ENCODE results near the gene MAGI1. TPM values are rescaled to one million over a fixed set of nuclear protein-coding genes. Genes with fewer than 3 reads are reported as not detected.

MAGI1 gene
- total RNA-seq, 1 donor from 2014 or later = 18.7 TPM

GRCh38 chr3:65338571-65338970 is 700.1 kb downstream of the MAGI1 start:
- Mint-ChIP-seq H3K27ac (ENCODE audit: unreplicated experiment) (no peak overlapping the region), H3K4me1 (ENCODE audit: low read depth) (peaks cover 10% of the 10 kb centered on the region), H3K4me3 (ENCODE audit: unreplicated experiment) (no peak overlapping the region), H3K27me3 (ENCODE audit: low read depth) (peaks cover 20% of the 10 kb centered on the region), H3K9me3 (ENCODE audit: low read depth) (no peaks in the 10 kb centered on the region), H3K36me3 (ENCODE audit: low read depth) (peaks cover 2% of the 10 kb centered on the region)
- TF ChIP-seq CTCF (IDR thresholded peaks at IDR 0.05) = no peak
- no peak for DNase-seq (ENCODE audit: low spot score)

GRCh38 chr3:65335587-65335986 is 703.1 kb downstream of the MAGI1 start:
- DNase-seq (ENCODE audit: low spot score) = no peak
- Mint-ChIP-seq H3K27ac (ENCODE audit: unreplicated experiment) (no peak overlapping the region), H3K36me3 (ENCODE audit: low read depth) (peaks cover 2% of the 10 kb centered on the region), H3K4me3 (ENCODE audit: unreplicated experiment) (no peak overlapping the region), H3K4me1 (ENCODE audit: low read depth) (peaks cover 10% of the 10 kb centered on the region), H3K9me3 (ENCODE audit: low read depth) (no peaks in the 10 kb centered on the region), H3K27me3 (ENCODE audit: low read depth) (peaks cover 20% of the 10 kb centered on the region)
- TF ChIP-seq CTCF (IDR thresholded peaks at IDR 0.05) = no peak

- DNase-seq (ENCODE audit: low spot score) = no peak
- no peak overlapping the region for H3K4me3 Mint-ChIP-seq (ENCODE audit: unreplicated experiment)
- peaks cover 10% of the 10 kb centered on the region for H3K4me1 Mint-ChIP-seq (ENCODE audit: low read depth)
- peak; percentile 66 for TF ChIP-seq CTCF (IDR thresholded peaks at IDR 0.05)
- H3K36me3 Mint-ChIP-seq (ENCODE audit: low read depth) = peaks cover 2% of the 10 kb centered on the region
- H3K27me3 Mint-ChIP-seq (ENCODE audit: low read depth) = peaks cover 24% of the 10 kb centered on the region
- no peak overlapping the region for H3K27ac Mint-ChIP-seq (ENCODE audit: unreplicated experiment)
- H3K9me3 Mint-ChIP-seq (ENCODE audit: low read depth) = no peaks in the 10 kb centered on the region
Measured at GRCh38 chr3:65334045-65334665, 704.6 kb downstream of the MAGI1 start.

- no peak for DNase-seq (ENCODE audit: low spot score)
- TF ChIP-seq CTCF (IDR thresholded peaks at IDR 0.05) = no peak
- Mint-ChIP-seq H3K36me3 (ENCODE audit: low read depth) (peaks cover 2% of the 10 kb centered on the region), H3K27me3 (ENCODE audit: low read depth) (peaks cover 24% of the 10 kb centered on the region), H3K4me1 (ENCODE audit: low read depth) (peaks cover 6% of the 10 kb centered on the region), H3K4me3 (ENCODE audit: unreplicated experiment) (no peak overlapping the region), H3K9me3 (ENCODE audit: low read depth) (no peaks in the 10 kb centered on the region), H3K27ac (ENCODE audit: unreplicated experiment) (no peak overlapping the region)
Measured at GRCh38 chr3:65331730-65332129, 707.0 kb downstream of the MAGI1 start.

- Mint-ChIP-seq H3K4me3 (ENCODE audit: unreplicated experiment) (no peak overlapping the region), H3K4me1 (ENCODE audit: low read depth) (peaks cover 6% of the 10 kb centered on the region), H3K9me3 (ENCODE audit: low read depth) (no peaks in the 10 kb centered on the region), H3K36me3 (ENCODE audit: low read depth) (no peaks in the 10 kb centered on the region), H3K27ac (ENCODE audit: unreplicated experiment) (no peak overlapping the region), H3K27me3 (ENCODE audit: low read depth) (peaks cover 17% of the 10 kb centered on the region)
- TF ChIP-seq CTCF (IDR thresholded peaks at IDR 0.05) = no peak
- no peak for DNase-seq (ENCODE audit: low spot score)
Measured at GRCh38 chr3:65330072-65330471, 708.6 kb downstream of the MAGI1 start.
